Fibroblast of mammary gland (primary cell): ENCODE measurements around the gene TMEM271.

Source experiments
- DNase-seq: peaks from one replicate; pipeline ENCODE4 v3.0.0-alpha.2; 2010; ENCODE audit warnings: low read depth
- H3K4me3 ChIP-seq: 2 replicates; pipeline ENCODE4 v1.5.1; 2011; ENCODE audit warnings: low read depth, mild to moderate bottlenecking, low read length, moderate library complexity; ENCODE audit not compliant: control insufficient read depth
- TF ChIP-seq, protein P1 (sequence below): conservative IDR thresholded peaks from 2 replicates; pipeline ENCODE4 v1.5.1; 2011; ENCODE audit warnings: low read depth, low read length, inconsistent platforms; ENCODE audit not compliant: control insufficient read depth, insufficient read depth

Gene TMEM271

DNA sequence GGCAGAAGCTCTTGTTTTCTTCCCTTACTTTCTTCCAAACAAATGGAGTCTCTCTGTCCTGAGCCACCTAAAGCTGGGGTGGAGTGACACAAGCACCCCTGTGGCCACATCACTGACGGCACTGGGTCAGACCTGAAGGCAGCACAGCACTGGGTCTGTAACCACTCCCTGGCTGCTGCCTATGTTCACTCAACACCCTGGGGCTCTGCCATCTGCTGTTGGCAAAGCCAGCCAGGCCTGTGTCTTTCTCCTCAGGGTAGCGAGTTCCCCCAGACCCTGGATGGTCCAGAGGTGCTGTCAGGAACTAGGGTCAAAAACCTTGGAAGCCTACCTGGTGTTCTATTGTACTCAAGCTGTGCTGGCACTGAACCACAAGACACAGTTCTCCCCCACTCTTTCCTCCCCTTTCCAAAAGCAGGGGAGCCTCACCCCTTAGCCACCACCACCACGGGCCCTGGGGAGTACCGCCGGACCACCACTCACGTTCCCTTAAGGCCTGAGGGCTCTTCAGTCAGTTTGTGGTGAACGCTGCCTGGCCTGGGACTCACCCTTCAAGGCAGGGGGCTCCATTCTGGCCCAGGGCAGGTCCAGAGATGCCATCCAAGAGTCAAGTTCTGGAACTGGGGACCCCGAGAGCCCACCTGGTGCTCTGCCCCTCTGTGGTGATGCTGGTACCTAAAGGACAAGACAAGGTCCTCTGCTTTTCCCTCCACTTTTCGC, 31.5 kb downstream of the TMEM271 start:
- DNase-seq: no peak
- TF ChIP-seq, protein P1, sequence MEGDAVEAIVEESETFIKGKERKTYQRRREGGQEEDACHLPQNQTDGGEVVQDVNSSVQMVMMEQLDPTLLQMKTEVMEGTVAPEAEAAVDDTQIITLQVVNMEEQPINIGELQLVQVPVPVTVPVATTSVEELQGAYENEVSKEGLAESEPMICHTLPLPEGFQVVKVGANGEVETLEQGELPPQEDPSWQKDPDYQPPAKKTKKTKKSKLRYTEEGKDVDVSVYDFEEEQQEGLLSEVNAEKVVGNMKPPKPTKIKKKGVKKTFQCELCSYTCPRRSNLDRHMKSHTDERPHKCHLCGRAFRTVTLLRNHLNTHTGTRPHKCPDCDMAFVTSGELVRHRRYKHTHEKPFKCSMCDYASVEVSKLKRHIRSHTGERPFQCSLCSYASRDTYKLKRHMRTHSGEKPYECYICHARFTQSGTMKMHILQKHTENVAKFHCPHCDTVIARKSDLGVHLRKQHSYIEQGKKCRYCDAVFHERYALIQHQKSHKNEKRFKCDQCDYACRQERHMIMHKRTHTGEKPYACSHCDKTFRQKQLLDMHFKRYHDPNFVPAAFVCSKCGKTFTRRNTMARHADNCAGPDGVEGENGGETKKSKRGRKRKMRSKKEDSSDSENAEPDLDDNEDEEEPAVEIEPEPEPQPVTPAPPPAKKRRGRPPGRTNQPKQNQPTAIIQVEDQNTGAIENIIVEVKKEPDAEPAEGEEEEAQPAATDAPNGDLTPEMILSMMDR: no peak

DNA sequence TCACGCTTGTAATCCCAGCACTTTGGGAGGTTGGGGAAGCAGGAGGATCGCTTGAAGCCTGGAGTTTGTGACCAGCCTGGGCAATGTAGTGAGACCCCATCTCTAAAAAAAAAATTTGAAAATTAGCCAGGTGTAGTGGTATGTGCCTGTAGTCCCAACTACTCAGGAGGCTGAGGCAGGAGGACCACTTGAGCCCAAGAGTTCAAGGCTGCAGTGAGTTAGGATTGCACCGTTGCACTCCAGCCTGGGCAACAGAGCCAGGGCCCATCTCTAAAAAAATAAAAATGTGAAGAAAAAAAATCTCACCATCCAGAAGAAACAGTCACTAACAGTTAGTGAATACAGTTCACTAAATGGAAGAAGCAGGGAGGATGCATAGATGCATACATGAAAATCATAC, 34.8 kb downstream of the TMEM271 start:
- H3K4me3 ChIP-seq: no peak overlapping the region
- TF ChIP-seq, protein P1: no peak
- no peak for DNase-seq

More for the DNA sequence above, 31.5 kb downstream of the TMEM271 start:
- H3K4me3 ChIP-seq: no peak overlapping the region

DNA sequence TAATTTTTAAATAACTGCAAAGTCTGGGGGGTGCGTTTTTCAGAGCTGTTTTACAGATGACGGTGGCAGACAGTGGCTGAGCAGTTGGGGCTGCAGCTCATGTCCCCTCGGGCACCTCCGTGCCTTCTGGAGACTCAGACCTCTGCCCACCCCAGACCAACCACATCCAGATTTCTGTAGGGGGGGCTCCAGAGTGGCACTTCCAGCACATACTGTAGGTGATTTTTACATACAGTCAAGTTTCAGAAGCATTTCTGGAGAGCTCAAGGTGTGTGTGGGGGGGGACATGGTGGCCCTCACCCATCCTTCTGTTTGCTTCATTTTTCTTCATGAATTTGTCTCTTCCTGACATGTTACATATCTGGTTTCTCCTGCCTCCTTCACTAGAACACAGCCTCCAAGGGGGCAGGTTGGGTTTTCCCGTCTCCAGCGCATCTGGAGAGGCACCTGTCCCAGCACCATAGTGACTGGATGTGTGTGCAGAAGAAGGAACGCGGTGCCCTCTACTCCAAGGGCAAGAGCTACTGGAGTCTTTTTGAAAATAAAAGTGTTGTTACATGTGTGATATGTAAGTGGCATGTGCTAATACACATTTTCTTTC, 37.5 kb downstream of the TMEM271 start:
- TF ChIP-seq, protein P1: no peak
- no peak overlapping the region for H3K4me3 ChIP-seq
- no peak for DNase-seq

DNA sequence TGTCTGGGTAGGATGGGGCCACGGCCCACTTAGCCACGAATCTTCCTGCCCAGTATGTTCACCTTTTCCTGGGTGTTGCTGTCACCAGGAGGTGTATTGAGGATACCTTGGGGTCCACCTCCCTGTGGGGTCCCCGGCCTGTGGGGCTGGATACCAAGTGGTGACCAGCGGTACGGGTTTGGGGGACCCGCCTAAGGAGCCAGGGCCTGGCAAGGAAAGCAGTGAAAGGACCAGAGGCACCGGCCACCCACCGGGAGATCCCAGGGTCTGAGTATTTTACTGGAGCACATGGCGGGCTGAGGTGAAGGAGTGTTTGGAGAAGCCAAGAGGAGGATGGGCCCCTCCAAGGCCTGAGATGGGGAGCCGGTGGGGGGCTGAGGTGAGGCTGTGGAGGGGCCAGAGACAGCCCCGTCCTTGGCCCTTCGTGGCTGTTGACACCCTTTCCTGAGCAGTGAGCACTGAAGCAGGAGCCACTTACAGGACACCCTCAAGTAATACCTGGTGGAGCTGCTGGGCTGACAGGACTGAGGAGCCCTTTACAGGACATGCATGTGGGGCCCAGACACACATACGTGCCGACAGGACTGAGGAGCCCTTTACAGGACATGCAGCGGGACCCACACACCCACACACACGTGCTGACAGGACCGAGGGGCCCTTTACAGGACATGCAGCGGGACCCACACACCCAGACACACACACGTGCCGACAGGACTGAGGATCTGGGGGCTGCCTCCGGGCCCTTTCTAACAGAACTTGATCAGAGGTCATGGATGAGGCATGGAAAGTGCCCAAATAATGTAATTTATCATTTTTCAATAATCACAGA, 38.4 kb downstream of the TMEM271 start:
- no peak for DNase-seq
- TF ChIP-seq, protein P1: no peak
- no peak overlapping the region for H3K4me3 ChIP-seq

DNA sequence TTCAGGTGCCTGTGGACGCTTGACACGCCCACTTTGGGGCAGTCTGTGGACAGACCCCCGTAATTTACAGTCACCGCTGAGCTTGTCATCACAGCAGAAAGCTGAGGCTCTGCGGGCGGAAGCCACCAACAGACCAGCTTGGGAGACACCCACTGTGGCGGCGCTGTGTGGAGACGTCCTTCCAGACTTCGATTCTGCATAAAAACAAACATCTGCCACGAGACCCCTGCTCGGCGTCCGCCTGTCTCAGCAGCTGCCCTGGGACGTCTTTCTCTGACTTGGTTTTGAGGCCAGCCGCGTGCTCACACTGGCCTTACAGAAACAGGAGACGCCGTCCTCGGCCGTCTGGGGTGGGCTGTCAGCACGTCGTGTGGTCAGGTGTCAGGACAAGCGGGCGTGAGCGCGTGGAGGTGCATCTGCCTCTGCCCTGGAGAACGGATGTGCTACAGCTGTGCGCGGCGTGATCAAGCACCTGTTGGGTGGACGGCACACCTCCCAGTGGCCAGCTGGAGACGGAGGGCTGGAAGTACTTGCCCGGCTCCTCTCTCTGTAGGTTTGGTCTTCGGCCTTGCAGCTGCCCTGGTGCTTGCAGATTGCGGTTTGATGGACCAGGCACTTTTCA, 39.6 kb downstream of the TMEM271 start:
- no peak overlapping the region for H3K4me3 ChIP-seq
- TF ChIP-seq, protein P1: no peak
- no peak for DNase-seq

DNA sequence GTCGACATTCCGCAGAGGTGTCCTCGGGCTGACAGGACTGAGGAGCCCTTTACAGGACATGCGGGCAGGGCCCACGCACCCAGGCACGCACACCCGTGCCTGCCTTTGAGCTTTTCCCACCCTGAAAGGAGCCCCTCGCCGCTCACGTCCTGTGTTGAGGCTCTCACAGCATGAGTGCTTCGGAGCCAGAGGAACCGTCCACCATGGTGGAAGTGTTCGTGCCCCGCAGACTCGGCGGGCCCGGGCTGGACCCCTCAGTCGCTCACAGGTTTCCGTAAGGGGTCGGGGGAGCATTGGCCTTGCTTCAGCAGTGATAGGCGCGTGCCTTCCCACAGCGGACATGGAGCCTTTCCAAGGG, 40.2 kb downstream of the TMEM271 start:
- H3K4me3 ChIP-seq: no peak overlapping the region
- TF ChIP-seq, protein P1: no peak
- DNase-seq: no peak
